Osteocyte (in vitro differentiated cells): ENCODE results near the gene EGFL8. TPM values are rescaled to one million over a fixed set of nuclear protein-coding genes. Genes with fewer than 3 reads are reported as not detected.

ENCODE experiments used
- DNase-seq: peaks from one replicate; pipeline ENCODE4 v3.0.0; 2021; ENCODE audit warnings: mixed read lengths; ENCODE audit not compliant: unreplicated experiment; ENCODE audit errors: extremely low spot score
- H3K27ac Mint-ChIP-seq: one replicate; pipeline ENCODE4 v1.8.0; 2021; ENCODE audit warnings: mild to moderate bottlenecking, mixed read lengths; ENCODE audit not compliant: unreplicated experiment
- H3K27me3 Mint-ChIP-seq: one replicate; pipeline ENCODE4 v1.8.0; 2021; ENCODE audit warnings: mixed read lengths; ENCODE audit not compliant: unreplicated experiment
- H3K36me3 Mint-ChIP-seq: one replicate; pipeline ENCODE4 v1.8.0; 2021; ENCODE audit warnings: mixed read lengths; ENCODE audit not compliant: unreplicated experiment
- H3K4me1 Mint-ChIP-seq: one replicate; pipeline ENCODE4 v1.8.0; 2021; ENCODE audit warnings: mixed read lengths; ENCODE audit not compliant: unreplicated experiment
- H3K4me3 Mint-ChIP-seq: one replicate; pipeline ENCODE4 v1.8.0; 2021; ENCODE audit warnings: mild to moderate bottlenecking, moderate library complexity, mixed read lengths; ENCODE audit not compliant: unreplicated experiment
- H3K9me3 Mint-ChIP-seq: one replicate; pipeline ENCODE4 v1.8.0; 2021; ENCODE audit warnings: mixed read lengths; ENCODE audit not compliant: unreplicated experiment
- CTCF ChIP-seq: fragments of 200-600 bp; sonication (generic); IDR thresholded peaks from 2 replicates; pipeline ENCODE4 v1.5.0; 2021; ENCODE audit warnings: antibody characterized with exemption, mild to moderate bottlenecking, moderate library complexity
- long read RNA-seq: library from polyadenylated mRNA; unstranded; transcript quantifications from one replicate; pipeline ENCODE4 v2.0.0, GENCODE V29; 2021
- total RNA-seq: library from RNA; stranded (reverse); gene quantifications from 2 replicates; pipeline ENCODE4 v1.2.1, GENCODE V29; 2021

The EGFL8 gene
- total RNA-seq, result 21.4 and 22.8 TPM in 2 replicates
- long read RNA-seq, result 0 reads

DNA sequence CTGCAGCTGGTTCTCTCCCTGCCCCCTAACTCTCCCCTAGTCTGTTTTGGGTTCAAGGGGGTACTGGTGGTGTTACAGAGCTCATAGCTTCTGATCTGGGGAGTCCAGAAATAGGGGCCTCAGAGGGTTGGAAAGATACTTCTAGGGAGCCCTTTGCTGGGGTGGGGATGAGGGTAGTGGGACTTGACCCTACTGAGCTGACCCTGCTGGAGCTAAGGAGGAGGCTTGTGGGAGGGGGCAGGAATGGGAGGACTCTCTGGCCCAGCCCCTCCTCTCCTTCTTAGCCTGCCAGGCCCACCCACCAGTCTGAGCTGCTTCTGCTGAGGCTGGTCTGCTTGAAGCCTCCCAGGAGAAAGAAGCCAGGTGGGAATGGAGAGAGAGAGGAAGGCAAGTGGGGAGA is at the start of gene EGFL8:
Gene EGFL8, plus strand, starts transcription at position 301 of the 400 bp plus-strand sequence. CDS start 1,571 bp downstream, outside the sequence.
- no peaks in the 10 kb centered on the region for H3K9me3 Mint-ChIP-seq
- no peaks in the 10 kb centered on the region for H3K27me3 Mint-ChIP-seq
- H3K4me3 Mint-ChIP-seq, result no peak within 1 kb of the TSS
- no peak within 1 kb of the TSS for H3K27ac Mint-ChIP-seq
- no peak for TF ChIP-seq CTCF
- H3K4me1 Mint-ChIP-seq, result peaks cover 3% of the 10 kb centered on the region
- peaks cover 31% of the 10 kb centered on the region for H3K36me3 Mint-ChIP-seq
- no peak for DNase-seq

GRCh38 chr6:32114796-32115195 is 49.6 kb upstream of the EGFL8 start:
- no peak overlapping the region for H3K4me3 Mint-ChIP-seq
- peaks cover 9% of the 10 kb centered on the region for H3K36me3 Mint-ChIP-seq
- TF ChIP-seq CTCF, result no peak
- peak overlapping the region; percentile 98 for H3K27ac Mint-ChIP-seq
- DNase-seq, result no peak
- peaks cover 58% of the 10 kb centered on the region for H3K4me1 Mint-ChIP-seq
- no peaks in the 10 kb centered on the region for H3K9me3 Mint-ChIP-seq
- no peaks in the 10 kb centered on the region for H3K27me3 Mint-ChIP-seq

- H3K4me3 Mint-ChIP-seq, result no peak overlapping the region
- H3K4me1 Mint-ChIP-seq, result peaks cover 54% of the 10 kb centered on the region
- peaks cover 10% of the 10 kb centered on the region for H3K36me3 Mint-ChIP-seq
- TF ChIP-seq CTCF, result no peak
- no peaks in the 10 kb centered on the region for H3K9me3 Mint-ChIP-seq
- H3K27me3 Mint-ChIP-seq, result no peaks in the 10 kb centered on the region
- DNase-seq, result no peak
- peak overlapping the region; percentile 98 for H3K27ac Mint-ChIP-seq
Measured at GRCh38 chr6:32115623-32116022, 48.8 kb upstream of the EGFL8 start.

GRCh38 chr6:32116674-32117073 is 47.7 kb upstream of the EGFL8 start:
- H3K4me1 Mint-ChIP-seq, result peaks cover 52% of the 10 kb centered on the region
- H3K36me3 Mint-ChIP-seq, result peaks cover 14% of the 10 kb centered on the region
- no peak overlapping the region for H3K4me3 Mint-ChIP-seq
- H3K27me3 Mint-ChIP-seq, result no peaks in the 10 kb centered on the region
- peak overlapping the region; percentile 27 for H3K27ac Mint-ChIP-seq
- peak; percentile 53 for TF ChIP-seq CTCF
- no peaks in the 10 kb centered on the region for H3K9me3 Mint-ChIP-seq
- no peak for DNase-seq

- Mint-ChIP-seq H3K36me3 (peaks cover 21% of the 10 kb centered on the region), H3K27me3 (no peaks in the 10 kb centered on the region), H3K4me1 (peaks cover 46% of the 10 kb centered on the region), H3K4me3 (no peak overlapping the region), H3K27ac (no peak overlapping the region), H3K9me3 (no peaks in the 10 kb centered on the region)
- TF ChIP-seq CTCF, result no peak
- DNase-seq, result no peak
Measured at GRCh38 chr6:32117461-32117860, 46.9 kb upstream of the EGFL8 start.
